Stimulated activated naive B cell treated with anti-CD40 and anti-IgM and Interleukin-4, amounts not matched to agents 10 μg/mL and 1 μg/mL and 100 μg/mL, for 72 hours (primary cell): ENCODE measurements around the gene LGR4.
"Not testable (repeated sequence)": the region's sequence is repeated elsewhere in the genome, so short reads cannot be mapped to it uniquely, and the experiment has no call there.

Source experiments
- ATAC-seq, 2 donors: fragments of 150-1000 bp; cut with Tn5 transposase; replicated peaks; 2 replicates each; pipeline ENCODE4 v1.10.0; 2021; ENCODE audit warnings: moderate library complexity in 1 of 2
- DNase-seq: peaks from one replicate; pipeline ENCODE4 v3.0.0; 2021
- H3K27ac Mint-ChIP-seq: one replicate; pipeline ENCODE4 v1.8.0; 2022; ENCODE audit warnings: mild to moderate bottlenecking, mixed read lengths
- H3K27me3 Mint-ChIP-seq, 2 donors: one replicate each; pipeline ENCODE4 v1.8.0; 2022; ENCODE audit warnings: mixed read lengths in 2 of 2
- H3K36me3 Mint-ChIP-seq, 2 donors: one replicate each; pipeline ENCODE4 v1.8.0; 2022; ENCODE audit warnings: mixed read lengths in 2 of 2, mild to moderate bottlenecking in 1 of 2
- H3K4me1 Mint-ChIP-seq, 2 donors: one replicate each; pipeline ENCODE4 v1.8.0; 2022; ENCODE audit warnings: mixed read lengths in 2 of 2, mild to moderate bottlenecking in 1 of 2
- H3K4me3 Mint-ChIP-seq, 2 donors: one replicate each; pipeline ENCODE4 v1.8.0; 2022; ENCODE audit warnings: mild to moderate bottlenecking in 2 of 2, mixed read lengths in 2 of 2, moderate library complexity in 1 of 2
- H3K9me3 Mint-ChIP-seq, 2 donors: one replicate each; pipeline ENCODE4 v1.8.0; 2022; ENCODE audit warnings: mixed read lengths in 2 of 2, mild to moderate bottlenecking in 1 of 2

LGR4 gene

GRCh38 chr11:27459191-27459590 is 13.4 kb downstream of the LGR4 start:
- H3K9me3 Mint-ChIP-seq = no peaks in the 10 kb centered on the region
- no peak overlapping the region for H3K27ac Mint-ChIP-seq
- H3K27me3 Mint-ChIP-seq = peaks cover 0 to 4% of the 10 kb centered on the region in 2 donors
- no peaks in the 10 kb centered on the region for H3K36me3 Mint-ChIP-seq
- no peaks in the 10 kb centered on the region for H3K4me1 Mint-ChIP-seq
- DNase-seq = no peak
- no peak overlapping the region for H3K4me3 Mint-ChIP-seq
- ATAC-seq = no peak

GRCh38 chr11:27458182-27458581 is 14.4 kb downstream of the LGR4 start:
- Mint-ChIP-seq H3K4me3 (no peak overlapping the region), H3K9me3 (peaks cover 0 to 3% of the 10 kb centered on the region in 2 donors), H3K36me3 (no peaks in the 10 kb centered on the region), H3K4me1 (no peaks in the 10 kb centered on the region), H3K27ac (no peak overlapping the region), H3K27me3 (peaks cover 0 to 3% of the 10 kb centered on the region in 2 donors)
- DNase-seq = no peak
- ATAC-seq = no peak

- no peak for DNase-seq
- H3K27me3 Mint-ChIP-seq = no peaks in the 10 kb centered on the region
- no peaks in the 10 kb centered on the region for H3K36me3 Mint-ChIP-seq
- no peaks in the 10 kb centered on the region for H3K4me1 Mint-ChIP-seq
- no peak for ATAC-seq
- H3K9me3 Mint-ChIP-seq = peaks cover 0 to 3% of the 10 kb centered on the region in 2 donors
- H3K27ac Mint-ChIP-seq = no peak overlapping the region
- no peak overlapping the region for H3K4me3 Mint-ChIP-seq
These were observed 15.7 kb downstream of the LGR4 start for GRCh38 chr11:27456795-27457329.

- Mint-ChIP-seq H3K4me1 (no peaks in the 10 kb centered on the region), H3K4me3 (no peak overlapping the region), H3K36me3 (no peaks in the 10 kb centered on the region), H3K27me3 (no peaks in the 10 kb centered on the region), H3K9me3 (peaks cover 0 to 3% of the 10 kb centered on the region in 2 donors), H3K27ac (no peak overlapping the region)
- no peak for ATAC-seq
- DNase-seq = no peak
These were observed 16.3 kb downstream of the LGR4 start for GRCh38 chr11:27456140-27456794.

- DNase-seq (no peak), ATAC-seq (no peak)
- no peak overlapping the region for H3K4me3 Mint-ChIP-seq
- H3K27ac Mint-ChIP-seq = no peak overlapping the region
- peaks cover 0 to 3% of the 10 kb centered on the region in 2 donors for H3K9me3 Mint-ChIP-seq
- no peaks in the 10 kb centered on the region for H3K27me3 Mint-ChIP-seq
- no peaks in the 10 kb centered on the region for H3K36me3 Mint-ChIP-seq
- H3K4me1 Mint-ChIP-seq = no peaks in the 10 kb centered on the region
These were observed 16.9 kb downstream of the LGR4 start for GRCh38 chr11:27455667-27456066.

DNA sequence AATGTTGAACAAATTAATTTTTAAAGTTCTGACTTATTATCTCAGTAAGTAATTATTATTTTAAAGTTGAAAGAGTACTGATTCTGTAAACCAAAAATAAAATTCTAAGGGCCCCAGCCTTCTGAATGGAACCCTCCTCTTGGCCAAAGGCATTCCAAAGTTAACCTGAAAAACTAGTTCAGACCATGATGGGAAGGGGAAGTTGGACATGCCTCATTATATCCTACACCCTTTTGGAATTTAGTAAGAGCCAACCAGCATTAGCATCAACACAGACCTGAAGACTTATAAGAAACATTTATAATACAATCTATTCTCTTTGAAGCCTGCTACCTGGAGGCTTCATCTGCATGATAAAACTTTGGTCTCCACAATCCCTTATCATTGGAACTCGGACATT is 18.9 kb downstream of the LGR4 start:
- ATAC-seq (no peak), DNase-seq (no peak)
- no peaks in the 10 kb centered on the region for H3K4me1 Mint-ChIP-seq
- no peak overlapping the region for H3K4me3 Mint-ChIP-seq
- no peak overlapping the region for H3K27ac Mint-ChIP-seq
- no peaks in the 10 kb centered on the region for H3K36me3 Mint-ChIP-seq
- peaks cover 0 to 3% of the 10 kb centered on the region in 2 donors for H3K9me3 Mint-ChIP-seq
- no peaks in the 10 kb centered on the region for H3K27me3 Mint-ChIP-seq

DNA sequence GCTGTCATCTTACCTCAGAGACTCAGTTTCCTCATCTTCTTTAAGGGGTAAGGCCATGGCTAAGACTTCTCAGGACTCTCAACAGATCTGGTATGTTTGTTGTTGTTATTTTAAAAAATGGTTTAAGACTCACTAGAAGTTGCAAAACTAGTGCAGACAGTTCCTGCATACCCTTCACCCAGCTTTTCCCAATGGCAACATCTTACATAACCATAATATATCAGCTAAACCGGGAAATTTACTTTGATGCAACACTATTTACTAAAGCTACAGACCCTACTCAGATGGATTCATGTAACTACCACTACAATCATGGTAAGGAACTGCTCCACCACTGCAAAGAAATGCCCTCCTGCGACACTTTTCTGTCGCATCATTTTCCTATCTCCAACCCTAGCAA is 20.4 kb downstream of the LGR4 start:
- no peak for ATAC-seq
- Mint-ChIP-seq H3K9me3 (peaks cover 0 to 3% of the 10 kb centered on the region in 2 donors), H3K27me3 (no peaks in the 10 kb centered on the region), H3K27ac (no peak overlapping the region), H3K36me3 (no peaks in the 10 kb centered on the region), H3K4me3 (no peak overlapping the region), H3K4me1 (no peaks in the 10 kb centered on the region)
- DNase-seq = no peak

DNA sequence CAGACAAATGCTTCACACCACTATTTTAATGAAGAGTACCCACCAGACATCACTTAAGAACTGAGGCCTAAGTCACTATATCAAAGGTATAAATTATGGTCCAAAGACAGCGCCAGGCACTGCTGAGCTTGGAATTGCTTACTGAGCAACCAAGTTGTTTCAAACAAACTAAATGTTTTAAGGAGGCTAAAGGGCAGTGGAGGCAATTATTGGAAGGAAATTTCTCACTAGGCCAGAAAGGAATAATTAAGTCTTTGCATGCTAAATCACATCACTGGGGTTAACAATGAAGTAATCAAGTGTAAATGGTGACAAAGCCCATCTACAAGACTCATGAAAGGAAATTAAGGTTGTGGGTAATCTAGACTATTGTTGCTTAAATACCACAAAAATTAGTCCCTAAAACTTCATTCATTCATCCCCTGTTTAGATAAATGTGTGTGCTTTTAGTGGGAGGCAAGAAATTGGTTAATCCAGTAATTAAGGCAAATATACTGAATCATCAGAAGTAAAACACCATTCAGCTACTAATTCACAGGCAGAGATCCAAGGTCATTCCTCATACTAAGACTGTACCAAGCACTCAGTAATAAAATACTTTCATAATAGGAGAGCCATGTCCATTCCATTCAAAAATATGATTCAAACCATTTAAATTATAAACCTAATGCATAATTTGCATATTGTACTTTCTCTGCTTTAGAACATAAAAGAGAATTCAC is 21.2 kb downstream of the LGR4 start:
- Mint-ChIP-seq H3K36me3 (no peaks in the 10 kb centered on the region), H3K9me3 (peaks cover 0 to 3% of the 10 kb centered on the region in 2 donors), H3K27ac (no peak overlapping the region), H3K4me3 (no peak overlapping the region), H3K27me3 (no peaks in the 10 kb centered on the region), H3K4me1 (no peaks in the 10 kb centered on the region)
- ATAC-seq = no peak
- DNase-seq = no peak

GRCh38 chr11:27448184-27448540 is 24.4 kb downstream of the LGR4 start:
- H3K27ac Mint-ChIP-seq, H3K9me3 Mint-ChIP-seq, H3K36me3 Mint-ChIP-seq, H3K4me3 Mint-ChIP-seq, H3K27me3 Mint-ChIP-seq, DNase-seq, ATAC-seq, H3K4me1 Mint-ChIP-seq: not testable (repeated sequence)

GRCh38 chr11:27447288-27448183 is 25.1 kb downstream of the LGR4 start:
- peaks cover 0 to 8% of the 10 kb centered on the region in 2 donors for H3K27me3 Mint-ChIP-seq
- H3K4me1 Mint-ChIP-seq = no peaks in the 10 kb centered on the region
- H3K9me3 Mint-ChIP-seq = no peaks in the 10 kb centered on the region
- no peak overlapping the region for H3K27ac Mint-ChIP-seq
- no peak for ATAC-seq
- H3K4me3 Mint-ChIP-seq = no peak overlapping the region
- DNase-seq = no peak
- no peaks in the 10 kb centered on the region for H3K36me3 Mint-ChIP-seq

- H3K36me3 Mint-ChIP-seq = no peaks in the 10 kb centered on the region
- peaks cover 4 to 17% of the 10 kb centered on the region in 2 donors for H3K27me3 Mint-ChIP-seq
- H3K4me3 Mint-ChIP-seq = no peak overlapping the region
These were observed 27.0 kb downstream of the LGR4 start for GRCh38 chr11:27445625-27446024.

DNA sequence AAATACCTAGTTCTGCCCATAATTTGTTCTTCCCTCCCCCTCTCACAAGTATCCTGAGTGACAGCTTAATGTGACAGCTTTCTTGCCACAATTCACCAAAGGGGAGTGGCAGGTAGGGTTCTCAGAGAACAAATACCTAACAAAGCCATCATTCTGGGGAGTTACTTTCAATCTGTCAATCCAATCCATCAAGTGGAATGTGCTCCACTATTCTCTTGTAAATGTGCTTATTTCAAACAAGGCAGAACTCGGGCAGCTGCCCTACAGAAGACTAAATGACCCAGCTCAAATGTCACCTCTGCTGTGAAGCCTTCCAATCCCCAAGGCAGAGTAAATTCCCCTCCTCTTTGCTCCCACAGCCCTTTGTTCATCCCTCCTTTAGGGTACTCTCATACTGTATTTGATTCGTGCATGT is 27.8 kb downstream of the LGR4 start:
- Mint-ChIP-seq H3K27me3 (peaks cover 4 to 17% of the 10 kb centered on the region in 2 donors), H3K27ac (no peak overlapping the region), H3K4me3 (no peak overlapping the region), H3K4me1 (no peaks in the 10 kb centered on the region), H3K9me3 (no peaks in the 10 kb centered on the region), H3K36me3 (no peaks in the 10 kb centered on the region)
- ATAC-seq = no peak
- no peak for DNase-seq

More at GRCh38 chr11:27445625-27446024, 27.0 kb downstream of the LGR4 start:
- Mint-ChIP-seq H3K9me3 (no peaks in the 10 kb centered on the region), H3K4me1 (no peaks in the 10 kb centered on the region), H3K27ac (no peak overlapping the region)
- ATAC-seq (no peak), DNase-seq (no peak)

DNA sequence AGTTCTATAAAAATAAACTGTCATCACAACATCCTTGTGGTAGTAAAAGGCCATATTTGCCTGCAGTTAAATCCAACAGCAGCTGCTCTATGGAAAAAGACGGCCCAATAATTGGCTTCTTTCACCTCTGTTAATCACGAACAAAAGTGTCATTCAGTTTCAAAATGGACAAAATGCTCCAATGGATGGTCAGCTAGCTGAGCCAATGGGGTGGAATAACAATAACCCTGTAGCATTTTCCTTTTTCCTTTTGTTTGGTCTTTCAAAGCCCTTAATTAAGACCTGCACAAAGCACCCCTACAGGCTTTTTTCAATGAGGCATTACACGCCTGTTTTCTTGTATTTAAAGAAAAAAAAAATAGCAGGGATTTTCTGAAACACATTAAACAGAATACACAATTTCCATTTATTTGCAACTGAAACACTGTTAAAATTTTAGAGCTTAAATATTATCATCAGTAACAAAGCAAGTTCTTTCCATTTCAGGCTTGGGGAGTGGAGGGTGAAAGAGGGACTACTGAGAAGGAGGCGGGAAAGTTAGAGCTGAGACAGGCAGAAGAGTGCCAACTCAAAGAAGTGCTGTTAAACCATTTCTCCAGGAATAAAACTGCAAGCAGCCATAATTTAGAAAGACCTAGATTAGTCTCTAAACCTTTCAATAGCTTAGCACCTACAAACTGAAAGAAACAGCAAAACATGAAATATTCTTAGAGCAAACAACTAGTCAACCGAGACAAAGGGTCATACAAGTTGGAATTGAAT is 28.7 kb downstream of the LGR4 start:
- no peaks in the 10 kb centered on the region for H3K9me3 Mint-ChIP-seq
- DNase-seq (no peak), ATAC-seq (no peak)
- H3K36me3 Mint-ChIP-seq = no peaks in the 10 kb centered on the region
- H3K4me3 Mint-ChIP-seq = no peak overlapping the region
- H3K27ac Mint-ChIP-seq = no peak overlapping the region
- H3K27me3 Mint-ChIP-seq = peaks cover 4 to 17% of the 10 kb centered on the region in 2 donors
- H3K4me1 Mint-ChIP-seq = no peaks in the 10 kb centered on the region

GRCh38 chr11:27443227-27443626 is 29.4 kb downstream of the LGR4 start:
- no peak for DNase-seq
- Mint-ChIP-seq H3K9me3 (no peaks in the 10 kb centered on the region), H3K27me3 (peaks cover 4 to 17% of the 10 kb centered on the region in 2 donors), H3K4me1 (no peaks in the 10 kb centered on the region), H3K36me3 (no peaks in the 10 kb centered on the region), H3K27ac (no peak overlapping the region), H3K4me3 (no peak overlapping the region)
- ATAC-seq = no peak
